GM12872 (cell line): ENCODE results near the gene TET3.

Source experiments
- CTCF ChIP-seq: IDR thresholded peaks from 3 replicates; pipeline ENCODE4 v1.5.1; 2011; ENCODE audit warnings: low read depth, mild to moderate bottlenecking, low read length, moderate library complexity; ENCODE audit not compliant: insufficient read depth

TET3 gene

GRCh38 chr2:74021407-74021755, 36.7 kb downstream of the TET3 start:
- TF ChIP-seq CTCF: no peak

- TF ChIP-seq CTCF: no peak
Observed at GRCh38 chr2:74024216-74024615, 39.5 kb downstream of the TET3 start.

GRCh38 chr2:74025971-74026612, 41.4 kb downstream of the TET3 start:
- no peak for TF ChIP-seq CTCF

- no peak for TF ChIP-seq CTCF
Observed at GRCh38 chr2:74026687-74027241, 42.1 kb downstream of the TET3 start.

- TF ChIP-seq CTCF: no peak
Observed at GRCh38 chr2:74027496-74027895, 42.8 kb downstream of the TET3 start.

GRCh38 chr2:74028290-74028689, 43.6 kb downstream of the TET3 start:
- no peak for TF ChIP-seq CTCF

- no peak for TF ChIP-seq CTCF
Observed at GRCh38 chr2:74028741-74029140, 44.0 kb downstream of the TET3 start.
